Panc1 (cell line): ENCODE data around the gene CFAP97D2. TPM values are rescaled to one million over a fixed set of nuclear protein-coding genes. Genes with fewer than 3 reads are reported as not detected.
"Not testable (repeated sequence)": the region's sequence is repeated elsewhere in the genome, so short reads cannot be mapped to it uniquely, and the experiment has no call there.

ENCODE experiments used
- ATAC-seq: fragments of 200-7000 bp; cut with Tn5 transposase; 2 replicates; pipeline ENCODE4 v1.9.1; 2020; ENCODE audit warnings: mild to moderate bottlenecking, moderate library complexity
- BruUV-seq: library from RNA; stranded (reverse); fragments of 400-500 nt; replicated peaks from 2 replicates; lab custom pipeline; 2021; lab: Mats Ljungman, UMichigan
- CTCF ChIA-PET: fragments of 300-600 bp; sonication (Branson Sonifier 250); formaldehyde crosslinking; loops from one replicate; lab custom pipeline; 2022; ENCODE audit warnings: antibody characterized with exemption; lab: Charles Lee
- POLR2A ChIA-PET: fragments of 300-600 bp; sonication (Branson Sonifier 250); formaldehyde crosslinking; loops from one replicate; lab custom pipeline; 2022; ENCODE audit warnings: antibody characterized with exemption; lab: Charles Lee
- DNase-seq: peaks from one replicate; pipeline ENCODE4 v3.0.0-alpha.2; 2010; ENCODE audit warnings: low read depth, low spot score
- H3K27ac ChIP-seq: 2 replicates; pipeline ENCODE4 v1.5.1; 2011; ENCODE audit warnings: mild to moderate bottlenecking, low read length, inconsistent platforms
- H3K27me3 ChIP-seq: fragments of 200-500 bp; sonication (Bioruptor generic); 2 replicates; pipeline ENCODE4 v1.6.0; 2014; ENCODE audit warnings: low read length, inconsistent platforms; ENCODE audit not compliant: control insufficient read depth, insufficient read depth
- H3K36me3 ChIP-seq: fragments of 200-500 bp; sonication (Bioruptor generic); 2 replicates; pipeline ENCODE4 v1.5.1; 2014; ENCODE audit warnings: inconsistent platforms, mild to moderate bottlenecking, low read length, moderate library complexity; ENCODE audit not compliant: control insufficient read depth, insufficient read depth
- H3K4me1 ChIP-seq: 2 replicates; pipeline ENCODE4 v1.5.1; 2011; ENCODE audit warnings: inconsistent platforms, mild to moderate bottlenecking, low read length, moderate library complexity; ENCODE audit not compliant: control insufficient read depth, insufficient read depth
- H3K4me3 ChIP-seq, 2 experiments: 2 replicates each; pipeline ENCODE4 v1.5.1; 2011 to 2012; ENCODE audit warnings: low read depth in 2 of 2, low read length in 2 of 2, mild to moderate bottlenecking in 2 of 2, inconsistent platforms in 1 of 2, moderate library complexity in 1 of 2
- H3K9me3 ChIP-seq: fragments of 200-500 bp; sonication (Bioruptor generic); 2 replicates; pipeline ENCODE4 v1.5.1; 2014; ENCODE audit warnings: low read depth, mild to moderate bottlenecking, inconsistent platforms, low read length, moderate library complexity; ENCODE audit not compliant: control insufficient read depth, insufficient read depth
- CTCF ChIP-seq: fragments of 450-650 bp; IDR thresholded peaks from 2 replicates; pipeline ENCODE4 v1.5.1; 2017; ENCODE audit warnings: mild to moderate bottlenecking
- POLR2AphosphoS5 ChIP-seq: IDR thresholded peaks from 2 replicates; pipeline ENCODE4 v1.6.1; 2012; ENCODE audit warnings: mild to moderate bottlenecking, low read depth, low read length, moderate library complexity
- SIN3A ChIP-seq: IDR thresholded peaks from 2 replicates; pipeline ENCODE4 v1.6.1; 2012; ENCODE audit warnings: low read depth, mild to moderate bottlenecking, low read length, moderate library complexity, borderline replicate concordance; ENCODE audit not compliant: insufficient read depth
- TCF7L2 ChIP-seq: IDR thresholded peaks from 2 replicates; pipeline ENCODE4 v1.6.1; 2011; ENCODE audit warnings: mild to moderate bottlenecking, low read depth, low read length, inconsistent platforms
- in situ Hi-C: cut with HindIII; loops from 2 replicates; pipeline ENCODE4 v1.10.0; 2016; ENCODE audit warnings: low sequenced_read_pairs, low pct_unique_long_range_greater_than_20kb
- intact Hi-C: fragments of 100-400 bp; cut with micrococcal nuclease; formaldehyde crosslinking; loops from one replicate; pipeline ENCODE4 v1.10.0; 2022; ENCODE audit not compliant: unreplicated experiment
- total RNA-seq: library from RNA; stranded (reverse); gene quantifications from one replicate; pipeline ENCODE4 v1.2.1, GENCODE V29; 2021; ENCODE audit not compliant: unreplicated experiment
- TF ChIP-seq, protein P1 (sequence below), 2 experiments: IDR thresholded peaks; 2 replicates each; pipeline ENCODE4 v1.6.1; 2011 to 2012; ENCODE audit warnings: low read depth in 2 of 2, control low read depth in 1 of 2, low read length in 1 of 2, mild to moderate bottlenecking in 1 of 2, moderate library complexity in 1 of 2; ENCODE audit not compliant: insufficient read depth in 1 of 2

CFAP97D2 gene
- total RNA-seq, 1 experiment from 2014 or later = not detected

DNA sequence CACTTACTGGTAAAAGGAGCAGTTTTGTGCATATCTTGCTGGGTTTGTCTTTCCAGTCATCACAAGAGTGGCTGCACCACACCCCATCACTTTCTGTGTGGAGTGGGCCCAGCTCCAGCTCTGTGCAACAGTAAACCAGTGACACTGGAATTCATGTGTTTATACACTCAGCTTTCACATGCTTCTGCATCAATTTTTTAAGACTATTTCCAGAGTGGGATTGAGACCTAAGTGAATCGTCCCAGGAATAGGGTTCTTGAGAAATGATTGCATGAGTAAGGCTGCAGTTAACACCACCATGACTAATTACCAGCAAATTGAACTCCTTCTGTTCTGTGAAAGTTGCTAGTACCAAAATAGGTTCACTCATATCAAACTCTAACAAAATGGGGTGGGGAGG, 5.3 kb upstream of the CFAP97D2 start:
- H3K4me1 ChIP-seq = no peaks in the 10 kb centered on the region
- TF ChIP-seq TCF7L2 (no peak), CTCF (no peak), POLR2AphosphoS5 (no peak), SIN3A (no peak)
- TF ChIP-seq, protein P1, sequence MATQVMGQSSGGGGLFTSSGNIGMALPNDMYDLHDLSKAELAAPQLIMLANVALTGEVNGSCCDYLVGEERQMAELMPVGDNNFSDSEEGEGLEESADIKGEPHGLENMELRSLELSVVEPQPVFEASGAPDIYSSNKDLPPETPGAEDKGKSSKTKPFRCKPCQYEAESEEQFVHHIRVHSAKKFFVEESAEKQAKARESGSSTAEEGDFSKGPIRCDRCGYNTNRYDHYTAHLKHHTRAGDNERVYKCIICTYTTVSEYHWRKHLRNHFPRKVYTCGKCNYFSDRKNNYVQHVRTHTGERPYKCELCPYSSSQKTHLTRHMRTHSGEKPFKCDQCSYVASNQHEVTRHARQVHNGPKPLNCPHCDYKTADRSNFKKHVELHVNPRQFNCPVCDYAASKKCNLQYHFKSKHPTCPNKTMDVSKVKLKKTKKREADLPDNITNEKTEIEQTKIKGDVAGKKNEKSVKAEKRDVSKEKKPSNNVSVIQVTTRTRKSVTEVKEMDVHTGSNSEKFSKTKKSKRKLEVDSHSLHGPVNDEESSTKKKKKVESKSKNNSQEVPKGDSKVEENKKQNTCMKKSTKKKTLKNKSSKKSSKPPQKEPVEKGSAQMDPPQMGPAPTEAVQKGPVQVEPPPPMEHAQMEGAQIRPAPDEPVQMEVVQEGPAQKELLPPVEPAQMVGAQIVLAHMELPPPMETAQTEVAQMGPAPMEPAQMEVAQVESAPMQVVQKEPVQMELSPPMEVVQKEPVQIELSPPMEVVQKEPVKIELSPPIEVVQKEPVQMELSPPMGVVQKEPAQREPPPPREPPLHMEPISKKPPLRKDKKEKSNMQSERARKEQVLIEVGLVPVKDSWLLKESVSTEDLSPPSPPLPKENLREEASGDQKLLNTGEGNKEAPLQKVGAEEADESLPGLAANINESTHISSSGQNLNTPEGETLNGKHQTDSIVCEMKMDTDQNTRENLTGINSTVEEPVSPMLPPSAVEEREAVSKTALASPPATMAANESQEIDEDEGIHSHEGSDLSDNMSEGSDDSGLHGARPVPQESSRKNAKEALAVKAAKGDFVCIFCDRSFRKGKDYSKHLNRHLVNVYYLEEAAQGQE (IDR thresholded peaks at IDR 0.05; ENCODE audit: insufficient read depth in 1 of 2, low read depth in 2 of 2, low read length in 1 of 2) = no peak
- H3K4me3 ChIP-seq = no peak overlapping the region
- ATAC-seq = no peak
- no peaks in the 10 kb centered on the region for H3K27me3 ChIP-seq
- DNase-seq = no peak
- intact Hi-C loops (no loop called here), in situ Hi-C loops (no loop called here)
- no peaks in the 10 kb centered on the region for H3K9me3 ChIP-seq
- no peaks in the 10 kb centered on the region for H3K36me3 ChIP-seq
- H3K27ac ChIP-seq = no peak overlapping the region
- BruUV-seq = no TSS peak
- CTCF ChIA-PET = no interaction called here
- POLR2A ChIA-PET = no interaction called here

DNA sequence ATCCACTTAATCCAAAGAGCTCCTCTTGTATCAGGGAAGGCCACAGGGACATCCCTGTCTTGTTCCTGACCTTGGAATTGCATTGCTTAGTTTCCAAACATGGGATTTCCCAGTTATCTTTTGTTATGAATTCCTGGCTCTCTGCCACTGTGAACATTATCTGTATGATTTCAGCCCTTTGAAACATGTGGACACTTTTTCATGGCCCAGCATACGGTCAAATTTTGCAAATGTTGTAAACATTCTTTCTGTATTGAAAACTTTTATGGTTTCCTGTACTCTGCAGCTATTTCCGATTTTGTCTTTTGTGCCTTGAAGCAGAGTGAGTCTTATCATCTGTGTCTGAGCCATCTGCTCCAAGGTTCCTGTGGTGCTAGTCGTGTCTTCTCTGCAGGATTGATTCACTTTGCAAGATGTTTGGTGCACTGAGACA, 4.5 kb upstream of the CFAP97D2 start:
- H3K4me3 ChIP-seq = no peak overlapping the region
- ChIA-PET CTCF (no interaction called here), POLR2A (no interaction called here)
- H3K36me3 ChIP-seq = no peaks in the 10 kb centered on the region
- intact Hi-C loops (no loop called here), in situ Hi-C loops (no loop called here)
- no peak for ATAC-seq
- H3K27ac ChIP-seq = no peak overlapping the region
- no peaks in the 10 kb centered on the region for H3K4me1 ChIP-seq
- no TSS peak for BruUV-seq
- H3K9me3 ChIP-seq = no peaks in the 10 kb centered on the region
- H3K27me3 ChIP-seq = no peaks in the 10 kb centered on the region
- TF ChIP-seq CTCF (no peak), TCF7L2 (no peak), SIN3A (no peak), POLR2AphosphoS5 (no peak)
- TF ChIP-seq, protein P1 (IDR thresholded peaks at IDR 0.05; ENCODE audit: insufficient read depth in 1 of 2, low read depth in 2 of 2, low read length in 1 of 2) = no peak
- DNase-seq = no peak

DNA sequence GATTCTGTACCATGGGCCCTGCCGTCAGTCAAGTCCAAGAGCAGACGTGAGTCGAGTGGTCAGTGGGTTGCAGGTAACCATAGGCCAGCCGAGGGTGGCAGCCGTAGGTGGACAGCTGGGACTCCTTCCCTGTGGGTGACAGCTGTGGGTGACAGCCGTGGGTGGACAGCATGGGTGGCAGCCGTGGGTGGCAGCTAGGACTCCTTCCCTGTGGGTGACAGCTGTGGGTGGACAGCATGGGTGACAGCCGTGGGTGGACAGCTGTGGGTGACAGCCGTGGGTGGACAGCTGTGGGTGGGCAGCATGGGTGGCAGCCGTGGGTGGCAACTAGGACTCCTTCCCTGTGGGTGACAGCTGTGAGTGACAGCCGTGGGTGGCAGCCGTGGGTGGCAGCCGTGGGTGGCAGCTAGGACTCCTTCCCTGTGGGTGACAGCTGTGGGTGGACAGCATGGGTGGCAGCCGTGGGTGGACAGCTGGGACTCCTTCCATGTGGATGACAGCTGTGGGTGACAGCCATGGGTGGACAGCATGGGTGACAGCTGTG, 2.6 kb upstream of the CFAP97D2 start:
- H3K27ac ChIP-seq, BruUV-seq, POLR2A ChIA-PET, H3K36me3 ChIP-seq, CTCF ChIA-PET, H3K9me3 ChIP-seq, DNase-seq, intact Hi-C loops, H3K27me3 ChIP-seq, ATAC-seq, H3K4me1 ChIP-seq, in situ Hi-C loops, H3K4me3 ChIP-seq: not testable (repeated sequence)
